Glutamatergic neuron (in vitro differentiated cells): ENCODE data around the gene KRT77. TPM values are rescaled to one million over a fixed set of nuclear protein-coding genes. Genes with fewer than 3 reads are reported as not detected.

Source experiments
- DNase-seq: peaks from one replicate; pipeline ENCODE4 v3.0.0; 2022
- H3K27ac Mint-ChIP-seq: one replicate; pipeline ENCODE4 v1.8.0; 2020; ENCODE audit warnings: mild to moderate bottlenecking, mixed read lengths, inconsistent platforms; ENCODE audit not compliant: unreplicated experiment
- H3K27me3 Mint-ChIP-seq: one replicate; pipeline ENCODE4 v1.8.0; 2020; ENCODE audit warnings: mild to moderate bottlenecking, moderate library complexity, mixed read lengths, inconsistent platforms; ENCODE audit not compliant: unreplicated experiment
- H3K36me3 Mint-ChIP-seq: one replicate; pipeline ENCODE4 v1.8.0; 2020; ENCODE audit warnings: mild to moderate bottlenecking, mixed read lengths, inconsistent platforms; ENCODE audit not compliant: unreplicated experiment
- H3K4me1 Mint-ChIP-seq: one replicate; pipeline ENCODE4 v1.8.0; 2020; ENCODE audit warnings: mild to moderate bottlenecking, low read depth, mixed read lengths, inconsistent platforms; ENCODE audit not compliant: unreplicated experiment
- H3K4me3 Mint-ChIP-seq: one replicate; pipeline ENCODE4 v1.8.0; 2020; ENCODE audit warnings: mild to moderate bottlenecking, mixed read lengths, inconsistent platforms; ENCODE audit not compliant: unreplicated experiment
- H3K9me3 Mint-ChIP-seq: one replicate; pipeline ENCODE4 v1.8.0; 2020; ENCODE audit warnings: mild to moderate bottlenecking, moderate library complexity, mixed read lengths, inconsistent platforms; ENCODE audit not compliant: unreplicated experiment
- total RNA-seq: library from RNA; stranded (reverse); fragmentation: NEBNext Ultra II Directional; extraction: Animal tissue kit (Norgen Biotek cat#: 25700); gene quantifications from one replicate; pipeline ENCODE4 v1.2.1, GENCODE V29; 2021; ENCODE audit not compliant: unreplicated experiment
- TF ChIP-seq, protein P1 (sequence below): fragments of 200-600 bp; sonication (generic); IDR thresholded peaks from one replicate; pipeline ENCODE4 v1.5.0; 2021; ENCODE audit not compliant: partially characterized antibody, unreplicated experiment

KRT77 gene
- total RNA-seq, 1 donor from 2014 or later: not detected

DNA sequence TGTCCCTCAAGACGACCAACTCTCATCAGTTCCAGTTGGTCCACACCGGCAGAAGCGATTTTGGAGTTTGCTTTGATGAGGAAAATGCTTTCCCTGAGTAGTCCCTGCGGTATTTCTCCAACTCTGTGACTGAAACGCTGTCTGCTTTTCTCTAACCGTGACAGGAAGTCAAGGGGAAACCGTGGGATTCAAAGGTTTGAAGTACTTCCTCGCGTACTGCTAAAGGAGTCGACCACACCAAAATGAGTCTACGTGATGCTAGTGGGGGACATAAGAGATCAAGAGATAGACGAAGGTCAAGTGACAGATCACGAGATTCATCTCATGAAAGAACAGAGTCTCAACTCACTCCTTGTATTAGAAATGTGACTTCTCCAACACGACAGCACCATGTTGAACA is 45.3 kb upstream of the KRT77 start:
- TF ChIP-seq, protein P1, sequence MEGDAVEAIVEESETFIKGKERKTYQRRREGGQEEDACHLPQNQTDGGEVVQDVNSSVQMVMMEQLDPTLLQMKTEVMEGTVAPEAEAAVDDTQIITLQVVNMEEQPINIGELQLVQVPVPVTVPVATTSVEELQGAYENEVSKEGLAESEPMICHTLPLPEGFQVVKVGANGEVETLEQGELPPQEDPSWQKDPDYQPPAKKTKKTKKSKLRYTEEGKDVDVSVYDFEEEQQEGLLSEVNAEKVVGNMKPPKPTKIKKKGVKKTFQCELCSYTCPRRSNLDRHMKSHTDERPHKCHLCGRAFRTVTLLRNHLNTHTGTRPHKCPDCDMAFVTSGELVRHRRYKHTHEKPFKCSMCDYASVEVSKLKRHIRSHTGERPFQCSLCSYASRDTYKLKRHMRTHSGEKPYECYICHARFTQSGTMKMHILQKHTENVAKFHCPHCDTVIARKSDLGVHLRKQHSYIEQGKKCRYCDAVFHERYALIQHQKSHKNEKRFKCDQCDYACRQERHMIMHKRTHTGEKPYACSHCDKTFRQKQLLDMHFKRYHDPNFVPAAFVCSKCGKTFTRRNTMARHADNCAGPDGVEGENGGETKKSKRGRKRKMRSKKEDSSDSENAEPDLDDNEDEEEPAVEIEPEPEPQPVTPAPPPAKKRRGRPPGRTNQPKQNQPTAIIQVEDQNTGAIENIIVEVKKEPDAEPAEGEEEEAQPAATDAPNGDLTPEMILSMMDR: no peak
- no peak for DNase-seq
- Mint-ChIP-seq H3K27ac (no peak overlapping the region), H3K4me3 (no peak overlapping the region), H3K36me3 (no peaks in the 10 kb centered on the region), H3K4me1 (no peaks in the 10 kb centered on the region), H3K27me3 (peaks cover 2% of the 10 kb centered on the region), H3K9me3 (no peaks in the 10 kb centered on the region)

DNA sequence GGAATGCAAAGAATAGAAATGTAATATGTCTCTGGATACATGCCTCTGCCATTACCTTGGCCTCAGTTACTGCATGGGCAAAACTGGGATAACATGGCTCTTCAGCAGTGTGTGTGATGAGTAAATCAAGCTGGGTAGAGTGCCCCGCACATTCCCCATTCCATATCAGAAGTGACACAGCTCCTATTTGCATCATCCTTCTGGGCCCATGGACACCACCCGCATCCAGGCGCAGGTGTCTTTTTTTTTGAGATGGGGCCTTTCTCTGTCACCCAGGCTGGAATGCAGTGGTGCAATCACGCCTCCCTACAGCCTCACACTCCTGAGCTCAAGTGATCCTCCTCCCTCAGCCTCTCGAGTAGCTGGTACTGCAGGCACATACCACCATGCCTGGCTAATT is 42.2 kb upstream of the KRT77 start:
- no peaks in the 10 kb centered on the region for H3K36me3 Mint-ChIP-seq
- H3K4me1 Mint-ChIP-seq: no peaks in the 10 kb centered on the region
- DNase-seq: no peak
- H3K4me3 Mint-ChIP-seq: no peak overlapping the region
- TF ChIP-seq, protein P1: no peak
- no peaks in the 10 kb centered on the region for H3K9me3 Mint-ChIP-seq
- H3K27ac Mint-ChIP-seq: no peak overlapping the region
- peaks cover 5% of the 10 kb centered on the region for H3K27me3 Mint-ChIP-seq

DNA sequence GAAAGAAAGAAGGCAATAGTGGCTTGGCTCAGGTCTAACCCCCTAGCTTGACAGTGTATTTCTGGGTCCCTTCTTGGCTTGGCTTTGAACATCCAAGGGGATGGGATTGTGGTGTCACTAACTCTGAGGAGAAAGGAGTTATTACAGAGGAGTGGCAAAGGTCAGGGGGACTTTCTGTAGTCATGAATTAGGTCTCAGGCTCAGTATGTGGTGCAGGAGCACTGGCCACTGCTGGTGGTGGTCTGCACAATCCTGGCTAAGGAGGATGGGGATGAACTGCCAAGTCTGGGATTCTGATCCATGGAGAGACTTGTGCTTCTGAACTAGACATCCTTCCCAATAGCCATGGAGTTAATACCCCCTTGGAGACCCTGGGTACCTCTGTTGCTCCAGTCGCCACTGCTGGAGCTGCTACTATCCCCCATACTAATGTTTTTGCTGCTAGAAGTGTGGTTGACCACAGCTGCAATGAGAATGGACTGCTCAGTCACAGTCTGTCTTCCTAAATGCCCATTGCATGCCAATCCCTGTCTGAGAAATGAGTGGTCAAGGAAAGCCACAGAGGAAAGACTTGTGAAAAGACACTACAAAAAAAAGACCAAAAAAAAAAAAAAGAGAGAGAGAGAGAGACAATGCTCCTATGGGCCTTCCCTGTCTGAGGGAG is 41.3 kb upstream of the KRT77 start:
- H3K27ac Mint-ChIP-seq: no peak overlapping the region
- H3K36me3 Mint-ChIP-seq: no peaks in the 10 kb centered on the region
- H3K4me3 Mint-ChIP-seq: no peak overlapping the region
- H3K27me3 Mint-ChIP-seq: peaks cover 5% of the 10 kb centered on the region
- H3K9me3 Mint-ChIP-seq: no peaks in the 10 kb centered on the region
- no peaks in the 10 kb centered on the region for H3K4me1 Mint-ChIP-seq
- TF ChIP-seq, protein P1: no peak
- DNase-seq: no peak

DNA sequence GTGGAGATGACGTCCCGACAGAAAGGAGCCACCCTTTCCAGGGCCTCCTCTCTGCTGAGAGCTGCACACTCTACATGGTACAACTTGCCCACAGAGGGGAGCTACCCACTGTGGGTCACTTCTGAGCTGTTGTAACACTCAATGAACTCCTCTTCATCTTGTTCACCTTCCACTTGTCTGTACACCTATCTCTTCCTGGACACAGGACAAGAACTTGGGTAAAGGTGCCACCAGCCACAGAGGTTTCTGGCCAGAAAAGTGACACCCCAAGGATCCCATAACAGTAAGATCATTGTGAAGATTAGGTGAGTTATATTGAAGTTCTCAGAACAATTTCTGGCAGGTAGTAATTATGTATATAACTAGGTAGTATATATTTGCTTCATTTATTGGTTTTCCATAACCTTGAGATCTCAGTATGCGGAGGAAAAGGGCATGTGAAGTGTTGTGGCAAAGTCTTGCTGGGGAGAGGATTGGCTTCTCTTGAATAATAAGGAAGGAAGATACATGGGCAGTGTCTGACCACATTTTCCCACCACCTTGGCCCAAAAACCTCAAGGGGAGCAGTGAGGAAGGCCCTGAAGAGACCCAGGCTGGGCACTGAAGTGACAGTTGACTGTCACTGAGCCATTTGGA is 39.6 kb upstream of the KRT77 start:
- no peak overlapping the region for H3K4me3 Mint-ChIP-seq
- no peaks in the 10 kb centered on the region for H3K9me3 Mint-ChIP-seq
- H3K27ac Mint-ChIP-seq: no peak overlapping the region
- H3K4me1 Mint-ChIP-seq: no peaks in the 10 kb centered on the region
- H3K36me3 Mint-ChIP-seq: no peaks in the 10 kb centered on the region
- peaks cover 5% of the 10 kb centered on the region for H3K27me3 Mint-ChIP-seq
- TF ChIP-seq, protein P1: no peak
- no peak for DNase-seq

DNA sequence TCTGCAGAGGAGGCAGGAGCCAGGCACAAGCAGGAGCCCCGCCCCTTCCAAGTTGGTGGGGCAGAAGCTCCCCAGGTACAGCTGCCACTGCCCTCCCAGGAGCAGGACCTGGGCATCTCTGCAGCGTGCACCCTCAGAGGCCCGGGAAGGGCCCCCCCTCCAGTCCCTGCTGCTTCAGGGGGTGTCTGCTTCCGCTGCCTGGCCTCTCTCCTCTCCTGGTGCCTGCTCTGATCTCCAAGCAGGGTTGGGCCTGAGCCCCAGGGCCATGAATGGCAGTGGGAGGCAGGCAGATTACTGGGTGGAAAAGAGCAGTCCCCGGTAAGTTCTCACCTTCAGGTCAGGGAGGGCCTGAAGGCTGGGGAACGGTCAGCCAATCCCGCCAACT is 38.9 kb upstream of the KRT77 start:
- Mint-ChIP-seq H3K36me3 (no peaks in the 10 kb centered on the region), H3K9me3 (no peaks in the 10 kb centered on the region), H3K4me1 (no peaks in the 10 kb centered on the region), H3K27ac (no peak overlapping the region), H3K4me3 (no peak overlapping the region), H3K27me3 (peaks cover 5% of the 10 kb centered on the region)
- DNase-seq: no peak
- TF ChIP-seq, protein P1: no peak
